GM18870 (cell line): ENCODE data around the gene CTDSP2.
"Not testable (repeated sequence)": the region's sequence is repeated elsewhere in the genome, so short reads cannot be mapped to it uniquely, and the experiment has no call there.

Experiments used
- ATAC-seq: cut with Tn5 transposase; IDR thresholded peaks from one replicate; pipeline ENCODE4 v1.9.1; 2021; ENCODE audit warnings: moderate library complexity; ENCODE audit not compliant: unreplicated experiment

The CTDSP2 gene

GRCh38 chr12:57783861-57784260 lies 62.7 kb downstream of the CTDSP2 start:
- no peak for ATAC-seq

GRCh38 chr12:57783466-57783801 lies 63.1 kb downstream of the CTDSP2 start:
- ATAC-seq, result no peak

- ATAC-seq, result peak; percentile 63
Observed at GRCh38 chr12:57782608-57783465, 63.7 kb downstream of the CTDSP2 start, which contains the start of gene TSFM. Gene TSFM, plus strand, starts transcription at chr12:57782787. Its CDS starts 15 bp downstream, at chr12:57782802.

GRCh38 chr12:57782243-57782607 lies 64.3 kb downstream of the CTDSP2 start:
- no peak for ATAC-seq

GRCh38 chr12:57781801-57782200 lies 64.7 kb downstream of the CTDSP2 start:
- no peak for ATAC-seq

- ATAC-seq, result no peak
Observed at GRCh38 chr12:57781244-57781643, 65.3 kb downstream of the CTDSP2 start.

- no peak for ATAC-seq
Observed at GRCh38 chr12:57780284-57780897, 66.1 kb downstream of the CTDSP2 start.

GRCh38 chr12:57779736-57780135 lies 66.8 kb downstream of the CTDSP2 start:
- no peak for ATAC-seq

- ATAC-seq, result no peak
Observed at GRCh38 chr12:57777911-57778310, 68.6 kb downstream of the CTDSP2 start.

- ATAC-seq, result no peak
Observed at GRCh38 chr12:57777367-57777766, 69.2 kb downstream of the CTDSP2 start.

- ATAC-seq, result no peak
Observed at GRCh38 chr12:57776247-57776587, 70.3 kb downstream of the CTDSP2 start.

- no peak for ATAC-seq
Observed at GRCh38 chr12:57775563-57776246, 70.8 kb downstream of the CTDSP2 start.

- ATAC-seq, result no peak
Observed at GRCh38 chr12:57775044-57775443, 71.5 kb downstream of the CTDSP2 start.

GRCh38 chr12:57774634-57775033 lies 71.9 kb downstream of the CTDSP2 start:
- not testable (repeated sequence) for ATAC-seq

GRCh38 chr12:57772429-57773322 lies 73.9 kb downstream of the CTDSP2 start, which contains the start of gene EEF1AKMT3:
Gene EEF1AKMT3, plus strand, starts transcription at chr12:57772614. Its CDS starts 111 bp downstream, at chr12:57772725.
- ATAC-seq, result no peak

GRCh38 chr12:57771873-57772428 lies 74.6 kb downstream of the CTDSP2 start, which contains the start of gene METTL1:
Gene METTL1, minus strand, starts transcription at chr12:57772105. Its CDS starts 22 bp downstream, at chr12:57772083.
- peak; percentile 71 for ATAC-seq

GRCh38 chr12:57771236-57771872 lies 75.2 kb downstream of the CTDSP2 start:
- ATAC-seq, result peak; percentile 75

GRCh38 chr12:57770734-57771133 lies 75.8 kb downstream of the CTDSP2 start:
- ATAC-seq, result no peak
